Testis (tissue), 3 donors: ENCODE data around the gene GP2. TPM values are rescaled to one million over a fixed set of nuclear protein-coding genes. Genes with fewer than 3 reads are reported as not detected.

Source experiments
- DNase-seq: peaks from one replicate; pipeline ENCODE4 v3.0.0-alpha.2; 2019
- H3K27ac ChIP-seq, 2 donors: fragments of 200-600 bp; sonication (generic); one replicate each; pipeline ENCODE4 v1.5.1; 2019
- H3K27me3 ChIP-seq: fragments of 200-600 bp; sonication (generic); one replicate; pipeline ENCODE4 v1.5.1; 2019
- H3K36me3 ChIP-seq: fragments of 200-600 bp; sonication (generic); one replicate; pipeline ENCODE4 v1.5.1; 2017; ENCODE audit warnings: low read depth; ENCODE audit errors: missing control alignments
- H3K4me1 ChIP-seq: fragments of 200-600 bp; sonication (generic); one replicate; pipeline ENCODE4 v1.5.1; 2019
- H3K4me3 ChIP-seq, 2 donors: fragments of 200-600 bp; sonication (generic); one replicate each; pipeline ENCODE4 v1.5.1; 2017 to 2019
- H3K9me3 ChIP-seq: fragments of 200-600 bp; sonication (generic); one replicate; pipeline ENCODE4 v1.5.1; 2017
- CTCF ChIP-seq, 3 experiments: fragments of 450-650 bp in 2 of 3; fragments of 200-600 bp in 1 of 3; sonication (generic) in 1 of 3; IDR thresholded peaks; one replicate each; pipeline ENCODE4 v1.5.1; 2016 to 2019; ENCODE audit warnings: antibody characterized with exemption in 3 of 3, mild to moderate bottlenecking in 2 of 3, moderate library complexity in 1 of 3
- POLR2A ChIP-seq: fragments of 450-650 bp; IDR thresholded peaks from one replicate; pipeline ENCODE4 v1.6.1; 2017; ENCODE audit warnings: antibody characterized with exemption, mild to moderate bottlenecking, moderate library complexity
- WGBS, 2 donors: methylation state at CpG; one replicate each; pipeline ENCODE4 v1.1.5; 2018; 5-methylcytosine and 5-hydroxymethylcytosine counted together
- intact Hi-C: fragments of 100-400 bp; cut with DNase I; formaldehyde crosslinking; loops from one replicate; pipeline ENCODE4 v1.15.1; 2023; ENCODE audit warnings: low total_unique reads
- polyA plus RNA-seq: library from polyadenylated mRNA; stranded (reverse); fragments of 350-450 nt; fragmentation: Illumina TruSeq; extraction: RNeasy Lipid Tissue Mini Kit (QIAGEN cat#74804); gene quantifications from one replicate; pipeline ENCODE4 v1.2.3, GENCODE V29; 2014; ENCODE audit warnings: low read depth, low replicate concordance; ENCODE audit not compliant: insufficient read depth
- total RNA-seq, 2 donors: library from RNA; depleted of rRNA; stranded (reverse); fragments of >200 nt; gene quantifications; one replicate each; pipeline ENCODE4 v1.2.3, GENCODE V29; 2016

GP2 gene
- total and polyA plus RNA-seq, 3 donors from 2014 or later, result 0.31 to 0.56 (median 0.45) TPM

GRCh38 chr16:20307791-20308190, 19.5 kb downstream of the GP2 start:
- H3K27me3 ChIP-seq, result no peaks in the 10 kb centered on the region
- no peaks in the 10 kb centered on the region for H3K9me3 ChIP-seq
- no peak for DNase-seq
- H3K36me3 ChIP-seq, result no peaks in the 10 kb centered on the region
- TF ChIP-seq POLR2A (no peak), CTCF (IDR thresholded peaks at IDR 0.05) (no peak)
- H3K4me1 ChIP-seq, result no peaks in the 10 kb centered on the region
- intact Hi-C loops, result no loop called here
- no peak overlapping the region for H3K27ac ChIP-seq
- H3K4me3 ChIP-seq, result no peak overlapping the region
- WGBS, 2 donors, result 92% methylated on average over 7 of the region's 7 CpGs

GRCh38 chr16:20307240-20307671, 20.1 kb downstream of the GP2 start:
- no peak for TF ChIP-seq CTCF (IDR thresholded peaks at IDR 0.05)
- TF ChIP-seq POLR2A, result no peak
- Histone ChIP-seq H3K27me3 (no peaks in the 10 kb centered on the region), H3K36me3 (no peaks in the 10 kb centered on the region), H3K4me1 (no peaks in the 10 kb centered on the region), H3K27ac (no peak overlapping the region), H3K4me3 (no peak overlapping the region), H3K9me3 (no peaks in the 10 kb centered on the region)
- intact Hi-C loops, result no loop called here
- no peak for DNase-seq
- 89 to 90% methylated on average over 1 of the region's 1 CpG for WGBS, 2 donors

GRCh38 chr16:20306401-20306800, 20.9 kb downstream of the GP2 start:
- H3K27me3 ChIP-seq, result no peaks in the 10 kb centered on the region
- no peaks in the 10 kb centered on the region for H3K4me1 ChIP-seq
- H3K9me3 ChIP-seq, result no peaks in the 10 kb centered on the region
- WGBS, 2 donors, result 75 to 76% methylated on average over 4 of the region's 4 CpGs
- intact Hi-C loops, result no loop called here
- H3K27ac ChIP-seq, result no peak overlapping the region
- H3K4me3 ChIP-seq, result no peak overlapping the region
- no peak for TF ChIP-seq POLR2A
- TF ChIP-seq CTCF (IDR thresholded peaks at IDR 0.05), result no peak
- no peak for DNase-seq
- H3K36me3 ChIP-seq, result no peaks in the 10 kb centered on the region

- Histone ChIP-seq H3K9me3 (no peaks in the 10 kb centered on the region), H3K27me3 (no peaks in the 10 kb centered on the region), H3K36me3 (no peaks in the 10 kb centered on the region), H3K4me1 (no peaks in the 10 kb centered on the region), H3K27ac (no peak overlapping the region), H3K4me3 (no peak overlapping the region)
- intact Hi-C loops, result no loop called here
- TF ChIP-seq CTCF (IDR thresholded peaks at IDR 0.05) (no peak), POLR2A (no peak)
- 67 to 90% methylated on average over 4 of the region's 4 CpGs for WGBS, 2 donors
- no peak for DNase-seq
These were observed 24.3 kb downstream of the GP2 start for GRCh38 chr16:20303012-20303411.

GRCh38 chr16:20302389-20302788, 24.9 kb downstream of the GP2 start:
- H3K4me1 ChIP-seq, result no peaks in the 10 kb centered on the region
- no peaks in the 10 kb centered on the region for H3K36me3 ChIP-seq
- 61 to 79% methylated on average over 5 of the region's 5 CpGs for WGBS, 2 donors
- no peak overlapping the region for H3K4me3 ChIP-seq
- H3K27ac ChIP-seq, result no peak overlapping the region
- H3K27me3 ChIP-seq, result no peaks in the 10 kb centered on the region
- TF ChIP-seq CTCF (IDR thresholded peaks at IDR 0.05), result no peak
- no peaks in the 10 kb centered on the region for H3K9me3 ChIP-seq
- no peak for DNase-seq
- intact Hi-C loops, result no loop called here
